GM10266 (cell line): ENCODE data around the gene TAOK3.
A peak's percentile ranks its signal among the peaks of the same experiment; 100 is the strongest.
"Not testable (repeated sequence)": the region's sequence is repeated elsewhere in the genome, so short reads cannot be mapped to it uniquely, and the experiment has no call there.

Experiments used
- DNase-seq: peaks from one replicate; pipeline ENCODE4 v3.0.0; 2012; ENCODE audit errors: extremely low spot score
- TF ChIP-seq, protein P1 (sequence below): IDR thresholded peaks from 2 replicates; pipeline ENCODE4 v1.5.1; 2012; ENCODE audit warnings: mild to moderate bottlenecking, low read depth; ENCODE audit not compliant: control insufficient read depth, insufficient read depth; ENCODE audit errors: missing control alignments

Gene TAOK3

DNA sequence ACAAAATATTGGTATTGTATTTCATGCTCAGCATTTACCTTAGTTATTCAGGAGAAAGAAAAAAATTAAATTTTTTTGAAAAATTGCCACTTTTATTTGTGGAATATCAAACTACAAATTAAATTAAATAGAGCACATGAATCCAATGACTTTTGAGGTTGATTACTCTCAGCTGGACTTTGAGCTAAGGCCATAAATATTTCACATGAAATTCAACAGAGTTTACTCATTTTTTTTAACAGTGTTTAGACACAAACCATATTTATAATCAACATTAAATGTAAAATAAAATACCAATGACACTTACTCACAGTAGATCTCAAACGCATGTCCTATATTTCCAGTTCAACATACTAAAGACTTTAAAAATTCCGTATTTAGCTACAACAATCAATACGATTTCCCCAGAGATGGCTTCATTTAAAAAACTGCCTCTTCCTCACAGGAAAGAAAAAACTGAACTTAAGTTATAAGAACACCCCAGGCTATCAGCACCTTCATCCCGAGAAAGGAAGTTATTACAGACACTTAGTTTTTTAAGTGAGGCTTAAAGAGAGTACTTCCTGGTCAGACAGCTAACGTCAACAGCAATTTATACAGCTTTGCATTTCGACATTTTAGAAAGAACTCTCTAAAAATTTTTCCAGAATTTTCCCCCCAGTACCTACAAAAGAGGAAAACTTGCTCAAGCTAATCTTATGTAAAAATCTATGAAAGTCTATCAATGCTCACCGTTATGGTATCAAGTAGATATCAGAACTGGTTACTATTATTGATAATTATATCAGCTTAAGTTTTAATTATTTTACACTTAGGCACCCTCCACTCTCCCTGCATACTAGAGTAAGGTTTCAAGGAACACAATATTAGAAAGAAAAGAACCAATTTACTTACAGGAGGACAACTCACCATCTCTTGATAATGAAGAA, 13.8 kb downstream of the TAOK3 start:
- TF ChIP-seq, protein P1, sequence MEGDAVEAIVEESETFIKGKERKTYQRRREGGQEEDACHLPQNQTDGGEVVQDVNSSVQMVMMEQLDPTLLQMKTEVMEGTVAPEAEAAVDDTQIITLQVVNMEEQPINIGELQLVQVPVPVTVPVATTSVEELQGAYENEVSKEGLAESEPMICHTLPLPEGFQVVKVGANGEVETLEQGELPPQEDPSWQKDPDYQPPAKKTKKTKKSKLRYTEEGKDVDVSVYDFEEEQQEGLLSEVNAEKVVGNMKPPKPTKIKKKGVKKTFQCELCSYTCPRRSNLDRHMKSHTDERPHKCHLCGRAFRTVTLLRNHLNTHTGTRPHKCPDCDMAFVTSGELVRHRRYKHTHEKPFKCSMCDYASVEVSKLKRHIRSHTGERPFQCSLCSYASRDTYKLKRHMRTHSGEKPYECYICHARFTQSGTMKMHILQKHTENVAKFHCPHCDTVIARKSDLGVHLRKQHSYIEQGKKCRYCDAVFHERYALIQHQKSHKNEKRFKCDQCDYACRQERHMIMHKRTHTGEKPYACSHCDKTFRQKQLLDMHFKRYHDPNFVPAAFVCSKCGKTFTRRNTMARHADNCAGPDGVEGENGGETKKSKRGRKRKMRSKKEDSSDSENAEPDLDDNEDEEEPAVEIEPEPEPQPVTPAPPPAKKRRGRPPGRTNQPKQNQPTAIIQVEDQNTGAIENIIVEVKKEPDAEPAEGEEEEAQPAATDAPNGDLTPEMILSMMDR: no peak
- no peak for DNase-seq

DNA sequence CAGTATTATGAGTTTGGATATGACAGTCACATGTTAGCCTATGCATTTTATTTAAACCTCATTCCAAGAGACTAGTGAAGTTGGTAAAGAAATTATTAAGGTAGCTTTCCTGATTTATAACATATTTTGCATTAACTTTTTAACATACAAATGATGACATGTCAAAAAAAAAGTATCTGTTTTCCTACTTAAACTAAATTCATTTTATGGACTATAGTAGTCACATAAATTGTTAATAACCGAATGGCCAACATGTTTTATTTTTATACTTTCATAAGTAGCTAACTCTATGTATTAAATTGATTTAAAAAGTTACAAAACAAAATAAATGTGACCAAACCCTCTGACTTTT, 14.7 kb downstream of the TAOK3 start:
- DNase-seq: no peak
- TF ChIP-seq, protein P1: no peak

DNA sequence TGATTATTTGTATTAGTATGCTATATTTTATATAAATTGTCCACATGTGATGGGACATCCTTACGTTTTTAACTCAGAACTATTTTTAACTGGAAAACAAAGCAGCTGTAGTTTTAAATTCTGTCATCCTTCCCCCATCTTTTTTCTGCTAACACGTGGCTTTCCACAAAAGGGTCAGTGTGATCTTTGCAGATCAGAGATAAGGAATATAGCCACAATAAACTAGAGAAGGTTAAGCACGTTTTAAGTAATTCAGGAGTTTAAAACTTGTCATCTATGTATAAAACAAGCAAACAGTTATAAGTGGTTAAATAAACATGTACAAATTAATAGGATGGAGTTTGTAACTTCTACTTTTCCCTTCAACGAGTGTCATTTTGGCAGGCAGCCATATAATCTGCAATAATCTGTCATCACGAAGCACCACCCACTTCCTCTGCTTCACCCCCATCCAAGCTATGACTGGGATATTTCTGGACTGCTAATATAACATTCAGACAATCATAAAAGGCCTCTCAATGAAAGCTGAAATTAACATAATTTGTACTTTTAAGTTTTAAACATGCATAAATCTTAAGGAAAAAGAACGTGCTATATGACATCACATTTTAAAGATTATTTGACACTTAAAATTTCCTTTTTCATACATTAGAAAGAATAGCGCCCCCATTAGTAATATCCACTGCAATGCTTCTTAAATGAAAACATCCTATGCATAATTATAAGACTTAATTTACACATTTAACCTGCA, 15.3 kb downstream of the TAOK3 start:
- DNase-seq: peak; percentile 62
- TF ChIP-seq, protein P1: peak; percentile 27

DNA sequence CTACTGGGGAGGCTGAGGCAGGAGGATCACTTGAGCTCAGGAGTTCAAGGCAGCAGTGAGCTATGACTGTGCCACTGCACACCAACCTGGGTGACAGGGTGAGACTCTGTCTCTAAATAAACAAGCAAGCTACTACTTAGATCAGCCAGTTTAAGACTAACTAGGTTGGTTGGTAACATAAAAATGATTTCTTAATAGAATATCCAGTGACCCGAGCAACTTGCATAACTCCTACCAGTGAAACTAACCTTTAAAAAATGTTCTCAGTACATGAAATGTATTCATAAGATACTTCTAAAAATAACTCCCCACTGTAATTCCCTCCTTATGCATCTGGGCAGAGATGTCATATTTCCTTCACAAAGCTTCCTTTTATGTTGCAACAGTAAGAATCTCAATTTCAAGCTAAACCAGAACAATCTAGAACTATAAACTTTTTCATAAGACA, 15.9 kb downstream of the TAOK3 start:
- no peak for DNase-seq
- TF ChIP-seq, protein P1: no peak

DNA sequence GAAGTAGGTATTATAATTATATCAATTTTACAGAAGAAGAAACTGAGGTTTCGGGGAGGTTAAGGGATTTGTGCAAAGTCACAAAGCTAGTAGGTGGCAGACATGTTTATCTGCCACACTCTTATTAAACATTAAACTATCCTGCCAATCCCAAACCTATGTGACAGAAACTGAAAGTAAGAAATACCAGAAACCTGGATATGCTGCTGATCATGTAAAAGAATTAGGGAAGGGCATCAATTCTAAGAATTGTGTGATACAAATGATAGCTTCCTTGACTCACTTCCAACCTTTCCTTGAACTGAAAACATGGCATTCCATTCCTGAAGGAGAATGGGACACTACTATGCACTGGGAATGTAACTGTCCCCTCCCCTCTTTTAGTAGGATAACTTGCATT, 16.9 kb downstream of the TAOK3 start:
- TF ChIP-seq, protein P1: no peak
- no peak for DNase-seq

DNA sequence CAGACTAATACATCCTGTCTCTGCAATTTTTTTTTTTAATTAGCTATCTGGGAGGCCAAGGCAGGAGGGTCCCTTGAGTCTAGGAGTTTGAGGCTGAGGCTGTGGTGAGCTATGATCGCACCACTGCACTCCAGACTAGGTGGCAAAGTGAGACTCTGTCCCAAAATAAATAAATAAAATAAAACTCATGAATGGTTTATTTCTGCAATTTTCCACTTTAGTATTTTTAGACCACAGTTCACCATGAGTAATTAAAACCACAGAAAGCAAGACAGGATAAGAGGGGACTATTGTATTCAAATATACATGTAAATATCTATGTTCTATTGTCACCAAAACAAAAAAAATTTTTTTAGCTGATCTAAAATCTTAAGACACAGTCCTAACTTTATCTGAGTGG, 17.8 kb downstream of the TAOK3 start:
- TF ChIP-seq, protein P1: no peak
- no peak for DNase-seq

DNA sequence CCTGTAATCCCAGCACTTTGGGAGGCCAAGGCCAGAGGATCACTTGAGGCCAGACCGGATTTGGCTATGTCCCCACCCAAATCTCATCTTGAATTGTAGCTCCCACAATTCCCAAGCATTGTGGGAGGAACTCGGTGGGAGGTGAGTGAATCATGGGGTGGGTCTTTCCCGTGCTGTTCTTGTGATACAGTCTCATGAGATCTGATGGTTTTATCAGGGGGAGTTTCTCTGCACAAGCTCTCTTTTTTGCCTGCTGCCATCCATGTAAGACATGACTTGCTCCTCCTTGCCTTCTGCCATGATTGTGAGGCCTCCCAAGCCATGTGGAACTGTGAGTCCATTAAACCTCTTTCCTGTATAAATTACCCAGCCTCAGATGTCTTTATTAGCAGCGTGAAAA, 18.2 kb downstream of the TAOK3 start:
- not testable (repeated sequence) for DNase-seq
